AG04450 (cell line): Measurements from ENCODE around the gene KRTAP10-7. TPM values are rescaled to one million over a fixed set of nuclear protein-coding genes. Genes with fewer than 3 reads are reported as not detected.
"Not testable (repeated sequence)": the region's sequence is repeated elsewhere in the genome, so short reads cannot be mapped to it uniquely, and the experiment has no call there.

ENCODE experiments used
- CTCF ChIA-PET: fragments of 300-600, 350-600 bp; formaldehyde crosslinking; extraction: SDS; loops from one replicate; lab custom pipeline; 2022; ENCODE audit warnings: antibody characterized with exemption, inconsistent platforms; lab: Charles Lee
- POLR2A ChIA-PET: fragments of 350-600 bp; formaldehyde crosslinking; extraction: SDS; loops from one replicate; lab custom pipeline; 2021; ENCODE audit warnings: antibody characterized with exemption, inconsistent platforms; lab: Yijun Ruan, JAX
- DNase-seq: peaks from one replicate; pipeline ENCODE4 v3.0.0-alpha.2; 2011; ENCODE audit warnings: low read depth, low spot score
- H3K27ac ChIP-seq: one replicate; pipeline ENCODE4 v1.5.1; 2012; ENCODE audit warnings: low read depth, low read length, control low read depth
- H3K27me3 ChIP-seq: one replicate; pipeline ENCODE4 v1.6.0; 2012; ENCODE audit warnings: low read length; ENCODE audit not compliant: control insufficient read depth, insufficient read depth
- H3K4me3 ChIP-seq: 2 replicates; pipeline ENCODE4 v1.5.1; 2011; ENCODE audit warnings: mild to moderate bottlenecking, low read depth, low read length, control low read depth
- H3K9me3 ChIP-seq: 2 replicates; pipeline ENCODE4 v1.5.1; 2012; ENCODE audit warnings: low read length; ENCODE audit not compliant: control insufficient read depth, insufficient read depth
- CTCF ChIP-seq: IDR thresholded peaks from 2 replicates; pipeline ENCODE4 v1.5.1; 2011; ENCODE audit warnings: low read depth, low read length, control low read depth, inconsistent platforms
- polyA plus RNA-seq: library from polyadenylated mRNA; depleted of rRNA; stranded (reverse); fragments of >200 nt; gene quantifications from 2 replicates; pipeline ENCODE4 v1.2.3, GENCODE V29; 2011

KRTAP10-7 gene
- polyA plus RNA-seq, 1 experiment: not detected

GRCh38 chr21:44639331-44639655 is 38.9 kb downstream of the KRTAP10-7 start:
- no peaks in the 10 kb centered on the region for H3K27me3 ChIP-seq
- CTCF ChIA-PET: no interaction called here
- POLR2A ChIA-PET: no interaction called here

GRCh38 chr21:44640761-44641160 is 40.4 kb downstream of the KRTAP10-7 start:
- no peak overlapping the region for H3K4me3 ChIP-seq
- CTCF ChIA-PET: no interaction called here
- no peak overlapping the region for H3K27ac ChIP-seq
- DNase-seq: no peak
- TF ChIP-seq CTCF: no peak
- peaks cover 21% of the 10 kb centered on the region for H3K9me3 ChIP-seq
- H3K27me3 ChIP-seq: no peaks in the 10 kb centered on the region
- POLR2A ChIA-PET: no interaction called here

More at GRCh38 chr21:44639331-44639655, 38.9 kb downstream of the KRTAP10-7 start:
- H3K4me3 ChIP-seq: no peak overlapping the region
- TF ChIP-seq CTCF: no peak
- no peak overlapping the region for H3K27ac ChIP-seq
- DNase-seq: no peak
- peaks cover 14% of the 10 kb centered on the region for H3K9me3 ChIP-seq

- ChIA-PET CTCF (no interaction called here), POLR2A (no interaction called here)
- H3K27ac ChIP-seq: no peak overlapping the region
- peaks cover 41% of the 10 kb centered on the region for H3K9me3 ChIP-seq
- DNase-seq: no peak
- TF ChIP-seq CTCF: no peak
- no peaks in the 10 kb centered on the region for H3K27me3 ChIP-seq
- H3K4me3 ChIP-seq: no peak overlapping the region
These were observed 43.4 kb downstream of the KRTAP10-7 start for GRCh38 chr21:44643741-44644310.

GRCh38 chr21:44644878-44645277 is 44.5 kb downstream of the KRTAP10-7 start:
- no peak for TF ChIP-seq CTCF
- ChIA-PET POLR2A (no interaction called here), CTCF (no interaction called here)
- Histone ChIP-seq H3K4me3 (no peak overlapping the region), H3K9me3 (peaks cover 43% of the 10 kb centered on the region), H3K27me3 (no peaks in the 10 kb centered on the region), H3K27ac (no peak overlapping the region)
- no peak for DNase-seq

GRCh38 chr21:44646366-44647221 is 46.2 kb downstream of the KRTAP10-7 start, which contains the start of gene KRTAP10-11:
KRTAP10-11 (plus strand) TSS chr21:44646414; CDS start chr21:44646459, 45 bp downstream.
- H3K4me3 ChIP-seq, DNase-seq, POLR2A ChIA-PET, CTCF ChIA-PET, H3K27me3 ChIP-seq, H3K27ac ChIP-seq: not testable (repeated sequence)
- H3K9me3 ChIP-seq: peaks cover 55% of the 10 kb centered on the region
